Upper lobe of left lung (tissue), 6 donors: ENCODE data around the gene AXDND1. TPM values are rescaled to one million over a fixed set of nuclear protein-coding genes. Genes with fewer than 3 reads are reported as not detected.
"Not testable (repeated sequence)": the region's sequence is repeated elsewhere in the genome, so short reads cannot be mapped to it uniquely, and the experiment has no call there.

Source experiments
- ATAC-seq, 2 donors: fragments of 200-7000 bp; cut with Tn5 transposase; one replicate each; pipeline ENCODE4 v1.9.1; 2022; ENCODE audit warnings: mild to moderate bottlenecking in 2 of 2, moderate library complexity in 2 of 2; ENCODE audit not compliant: low FRiP score in 2 of 2
- DNase-seq, 2 donors: peaks; one replicate each; pipeline ENCODE4 v3.0.0-alpha.2; 2019 to 2020
- H3K27ac ChIP-seq, 4 donors: fragments of 200-600 bp; sonication (generic); one replicate each; pipeline ENCODE4 v1.5.1; 2016 to 2019
- H3K27me3 ChIP-seq, 4 donors: fragments of 200-600 bp; sonication (generic); one replicate each; pipeline ENCODE4 v1.5.1; 2017 to 2019
- H3K36me3 ChIP-seq, 4 donors: fragments of 200-600 bp; sonication (generic); one replicate each; pipeline ENCODE4 v1.5.1; 2016 to 2019
- H3K4me1 ChIP-seq, 4 donors: fragments of 200-600 bp; sonication (generic); one replicate each; pipeline ENCODE4 v1.5.1; 2018 to 2019
- H3K4me3 ChIP-seq, 4 donors: fragments of 200-600 bp; sonication (generic); one replicate each; pipeline ENCODE4 v1.5.1; 2017 to 2019; ENCODE audit warnings: mild to moderate bottlenecking in 2 of 4, moderate library complexity in 1 of 4
- H3K9me3 ChIP-seq, 4 donors: fragments of 200-600 bp; sonication (generic); one replicate each; pipeline ENCODE4 v1.5.1; 2018 to 2019
- CTCF ChIP-seq, 6 experiments: fragments of 450-650 bp in 4 of 6; fragments of 200-600 bp in 2 of 6; sonication (generic) in 2 of 6; IDR thresholded peaks; one replicate each; pipeline ENCODE4 v1.5.1; 2016 to 2019; ENCODE audit warnings: antibody characterized with exemption in 6 of 6
- EP300 ChIP-seq, 4 donors: sonication (generic); formaldehyde crosslinking; IDR thresholded peaks; one replicate each; pipeline ENCODE4 v1.5.1; 2017; ENCODE audit warnings: antibody characterized with exemption in 4 of 4, control low read depth in 2 of 4
- POLR2A ChIP-seq, 4 donors: fragments of 450-650 bp; IDR thresholded peaks; one replicate each; pipeline ENCODE4 v1.5.1; 2016 to 2017; ENCODE audit warnings: antibody characterized with exemption in 4 of 4, mild to moderate bottlenecking in 2 of 4
- POLR2AphosphoS5 ChIP-seq, 2 donors: sonication (generic); formaldehyde crosslinking; IDR thresholded peaks; one replicate each; pipeline ENCODE4 v1.5.1; 2017; ENCODE audit warnings: antibody characterized with exemption in 2 of 2
- WGBS, 2 donors: methylation state at CpG; one replicate each; pipeline ENCODE4 v1.1.5; 2017 to 2018; 5-methylcytosine and 5-hydroxymethylcytosine counted together
- total RNA-seq, 6 donors: library from RNA; depleted of rRNA in 4 of 6; stranded (reverse); fragments of >200 nt in 4 of 6; gene quantifications; one replicate each; pipeline versions ENCODE4 v1.1.0 to v1.2.1, GENCODE V29; 2016 to 2021
- donor health status: DM: no; HTN: no; CAD: no; lungs with moderate emphysema.
- donor health status: DM: no; HTN: yes; CAD: no; lungs with severe emphysema.

AXDND1 gene
- total RNA-seq, 6 donors from 2014 or later = 0.44 to 2.9 (median 0.61) TPM; not detected in 3

DNA sequence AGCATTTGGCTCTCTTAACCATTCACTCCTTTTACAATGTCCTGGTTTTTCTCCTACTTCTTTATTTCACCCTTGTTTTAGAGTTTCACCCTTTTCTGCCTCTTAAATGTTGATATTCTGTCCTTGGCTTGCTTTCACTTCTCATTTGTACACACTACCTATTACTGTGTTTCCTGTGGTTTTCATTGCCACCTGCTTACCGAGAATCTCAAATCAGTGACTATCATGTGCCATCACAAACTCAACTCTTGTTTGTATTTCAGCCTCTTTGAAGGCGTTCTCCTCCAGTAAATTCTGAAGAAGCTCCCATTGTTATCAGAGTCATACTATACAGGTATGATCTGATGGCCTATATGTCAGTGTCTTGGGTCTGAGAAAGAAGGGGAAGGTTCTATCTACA is 144.3 kb downstream of the AXDND1 start:
- no peaks in the 10 kb centered on the region for H3K4me1 ChIP-seq
- H3K9me3 ChIP-seq = no peaks in the 10 kb centered on the region
- ATAC-seq (no peak), DNase-seq (no peak)
- H3K4me3 ChIP-seq = no peak overlapping the region
- H3K27me3 ChIP-seq = no peaks in the 10 kb centered on the region
- H3K27ac ChIP-seq = no peak overlapping the region
- no peaks in the 10 kb centered on the region for H3K36me3 ChIP-seq
- 35 to 58% methylated on average over 2 of the region's 2 CpGs for WGBS, 2 donors
- TF ChIP-seq CTCF (IDR thresholded peaks at IDR 0.05) (no peak), POLR2AphosphoS5 (IDR thresholded peaks at IDR 0.05) (no peak), POLR2A (IDR thresholded peaks at IDR 0.05) (no peak), EP300 (IDR thresholded peaks at IDR 0.05) (no peak)

DNA sequence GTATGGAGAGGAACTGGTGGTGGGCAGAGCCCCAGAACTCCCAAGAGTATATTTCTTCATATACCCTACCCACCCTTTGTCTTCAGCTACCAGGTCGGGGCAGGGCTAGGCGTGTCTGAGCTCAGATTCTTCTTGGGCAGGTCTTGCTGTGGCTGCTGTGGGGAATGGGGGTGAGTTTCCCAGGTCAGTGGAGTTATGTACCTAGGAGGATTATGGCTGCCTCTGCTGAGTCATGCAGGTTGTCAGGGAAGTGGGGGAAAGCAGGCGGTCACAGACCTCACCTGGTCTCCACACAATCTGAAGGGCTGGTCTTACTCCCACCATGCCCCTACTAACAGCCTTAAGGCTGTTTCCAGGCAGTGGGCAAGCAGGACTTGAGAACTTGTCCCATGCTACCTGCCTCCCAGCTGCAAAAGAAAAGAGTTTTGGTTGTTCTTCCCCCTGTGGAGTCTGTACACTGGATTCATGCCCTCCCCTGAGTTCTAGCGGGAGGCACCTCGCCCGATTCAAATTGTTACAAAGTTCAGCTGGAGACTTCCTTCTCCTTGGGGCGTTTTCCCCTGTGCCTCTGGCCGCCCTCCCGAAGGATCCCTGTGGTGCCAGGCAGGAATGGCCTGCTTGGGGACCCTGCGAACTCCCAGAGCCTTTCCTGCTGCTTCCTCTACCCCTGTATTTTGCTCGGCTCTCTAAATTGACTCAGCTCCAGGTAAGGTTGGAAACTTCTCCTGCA is 151.4 kb downstream of the AXDND1 start:
- DNase-seq = no peak

GRCh38 chr1:179518544-179518943 is 152.8 kb downstream of the AXDND1 start:
- not testable (repeated sequence) for DNase-seq, H3K4me1 ChIP-seq, H3K27me3 ChIP-seq, ATAC-seq, H3K9me3 ChIP-seq, H3K27ac ChIP-seq, H3K4me3 ChIP-seq, H3K36me3 ChIP-seq
- whole genome bisulfite sequencing, 2 donors = 88 to 96% methylated on average over 1 of the region's 1 CpG

More for the DNA sequence above, 151.4 kb downstream of the AXDND1 start:
- Histone ChIP-seq H3K27ac (no peak overlapping the region), H3K9me3 (no peaks in the 10 kb centered on the region), H3K36me3 (no peaks in the 10 kb centered on the region), H3K4me3 (no peak overlapping the region), H3K4me1 (no peaks in the 10 kb centered on the region), H3K27me3 (no peaks in the 10 kb centered on the region)
- 80 to 85% methylated on average over 9 to 11 of the region's 11 CpGs for WGBS, 2 donors
- TF ChIP-seq EP300 (IDR thresholded peaks at IDR 0.05) = no peak
- TF ChIP-seq CTCF (IDR thresholded peaks at IDR 0.05) = no peak
- no peak for TF ChIP-seq POLR2AphosphoS5 (IDR thresholded peaks at IDR 0.05)
- no peak for TF ChIP-seq POLR2A (IDR thresholded peaks at IDR 0.05)
- no peak for ATAC-seq

GRCh38 chr1:179529482-179530195 is 163.9 kb downstream of the AXDND1 start:
- Histone ChIP-seq H3K4me1 (no peaks in the 10 kb centered on the region), H3K9me3 (no peaks in the 10 kb centered on the region), H3K4me3 (no peak overlapping the region), H3K36me3 (no peaks in the 10 kb centered on the region), H3K27ac (no peak overlapping the region), H3K27me3 (no peaks in the 10 kb centered on the region)
- WGBS, 2 donors = 74 to 79% methylated on average over 8 of the region's 8 CpGs
- ATAC-seq = no peak
- TF ChIP-seq EP300 (IDR thresholded peaks at IDR 0.05) = no peak
- TF ChIP-seq POLR2AphosphoS5 (IDR thresholded peaks at IDR 0.05) = no peak
- no peak for TF ChIP-seq CTCF (IDR thresholded peaks at IDR 0.05)
- no peak for TF ChIP-seq POLR2A (IDR thresholded peaks at IDR 0.05)
- no peak for DNase-seq

GRCh38 chr1:179530352-179530751 is 164.6 kb downstream of the AXDND1 start:
- no peaks in the 10 kb centered on the region for H3K4me1 ChIP-seq
- H3K27me3 ChIP-seq = no peaks in the 10 kb centered on the region
- no peak for ATAC-seq
- H3K36me3 ChIP-seq = no peaks in the 10 kb centered on the region
- H3K9me3 ChIP-seq = no peaks in the 10 kb centered on the region
- TF ChIP-seq CTCF (IDR thresholded peaks at IDR 0.05) = no peak
- TF ChIP-seq POLR2AphosphoS5 (IDR thresholded peaks at IDR 0.05) = no peak
- no peak for TF ChIP-seq EP300 (IDR thresholded peaks at IDR 0.05)
- TF ChIP-seq POLR2A (IDR thresholded peaks at IDR 0.05) = no peak
- 83 to 88% methylated on average over 1 of the region's 1 CpG for WGBS, 2 donors
- H3K27ac ChIP-seq = no peak overlapping the region
- DNase-seq = no peak
- H3K4me3 ChIP-seq = no peak overlapping the region
